Colonic mucosa (tissue), 4 donors: Measurements from ENCODE around the gene CALM1. TPM values are rescaled to one million over a fixed set of nuclear protein-coding genes. Genes with fewer than 3 reads are reported as not detected.

Experiments used
- DNase-seq: peaks from one replicate; pipeline ENCODE4 v3.0.0-alpha.2; 2020
- H3K27ac ChIP-seq: fragments of 200-600 bp; one replicate; pipeline ENCODE4 v1.8.0; 2021
- H3K27me3 ChIP-seq: fragments of 200-600 bp; one replicate; pipeline ENCODE4 v1.8.0; 2021
- H3K36me3 ChIP-seq: fragments of 200-600 bp; one replicate; pipeline ENCODE4 v1.8.0; 2021
- H3K4me1 ChIP-seq: fragments of 200-600 bp; one replicate; pipeline ENCODE4 v1.8.0; 2021; ENCODE audit warnings: mild to moderate bottlenecking
- H3K4me3 ChIP-seq: fragments of 200-600 bp; one replicate; pipeline ENCODE4 v1.8.0; 2021
- H3K9ac ChIP-seq, 2 donors: one replicate each; pipeline ENCODE4 v1.7.0; 2013; ENCODE audit warnings: control low read depth in 2 of 2, low read depth in 2 of 2, low read length in 2 of 2
- H3K9me3 ChIP-seq: fragments of 200-600 bp; one replicate; pipeline ENCODE4 v1.8.0; 2021
- intact Hi-C: fragments of 100-400 bp; cut with DNase I; formaldehyde crosslinking; loops from one replicate; pipeline ENCODE4 v1.14.1; 2022
- total RNA-seq, 2 donors: library from RNA; stranded (reverse); fragmentation: NEBNext Ultra II Directional in 1 of 2; extraction: Animal tissue kit (Norgen Biotek cat#: 25700) in 1 of 2; gene quantifications; one replicate each; pipeline ENCODE4 v1.2.1, GENCODE V29; 2021
- TF ChIP-seq, protein P1 (sequence below): fragments of 200-600 bp; IDR thresholded peaks from one replicate; pipeline ENCODE4 v1.8.0; 2022; ENCODE audit warnings: antibody characterized with exemption, mild to moderate bottlenecking
- donor health status: healthy.
- donor health status: DM: no; HTN: no; CAD: no.
- donor health status: DM: no; HTN: no; CAD: no.

Gene CALM1
- total RNA-seq, 2 donors from 2014 or later = 676 to 714 TPM

DNA sequence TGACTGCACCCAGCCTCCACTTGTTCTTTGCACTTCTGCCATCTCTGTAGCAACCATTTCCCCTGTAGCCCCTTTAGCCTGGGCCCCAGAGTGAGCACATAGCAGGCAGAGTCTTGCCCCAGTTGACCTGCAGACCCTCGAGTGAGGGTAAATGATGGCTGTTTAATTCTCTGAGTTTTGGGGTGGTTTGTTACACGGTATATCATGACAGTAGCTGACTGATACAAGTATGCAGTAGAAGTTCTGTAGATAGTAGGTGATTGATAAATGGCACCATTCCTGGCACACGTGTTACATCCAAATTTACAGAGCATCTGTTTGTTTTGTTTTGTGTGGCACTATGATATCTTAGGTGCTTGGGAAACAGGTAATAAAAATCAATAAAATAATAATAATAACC lies 32.4 kb downstream of the CALM1 start:
- no peaks in the 10 kb centered on the region for H3K27me3 ChIP-seq
- no peak overlapping the region for H3K27ac ChIP-seq
- no peak for DNase-seq
- H3K9ac ChIP-seq = no peak overlapping the region
- no peaks in the 10 kb centered on the region for H3K9me3 ChIP-seq
- H3K4me1 ChIP-seq = no peaks in the 10 kb centered on the region
- intact Hi-C loops = no loop called here
- no peak overlapping the region for H3K4me3 ChIP-seq
- TF ChIP-seq, protein P1, sequence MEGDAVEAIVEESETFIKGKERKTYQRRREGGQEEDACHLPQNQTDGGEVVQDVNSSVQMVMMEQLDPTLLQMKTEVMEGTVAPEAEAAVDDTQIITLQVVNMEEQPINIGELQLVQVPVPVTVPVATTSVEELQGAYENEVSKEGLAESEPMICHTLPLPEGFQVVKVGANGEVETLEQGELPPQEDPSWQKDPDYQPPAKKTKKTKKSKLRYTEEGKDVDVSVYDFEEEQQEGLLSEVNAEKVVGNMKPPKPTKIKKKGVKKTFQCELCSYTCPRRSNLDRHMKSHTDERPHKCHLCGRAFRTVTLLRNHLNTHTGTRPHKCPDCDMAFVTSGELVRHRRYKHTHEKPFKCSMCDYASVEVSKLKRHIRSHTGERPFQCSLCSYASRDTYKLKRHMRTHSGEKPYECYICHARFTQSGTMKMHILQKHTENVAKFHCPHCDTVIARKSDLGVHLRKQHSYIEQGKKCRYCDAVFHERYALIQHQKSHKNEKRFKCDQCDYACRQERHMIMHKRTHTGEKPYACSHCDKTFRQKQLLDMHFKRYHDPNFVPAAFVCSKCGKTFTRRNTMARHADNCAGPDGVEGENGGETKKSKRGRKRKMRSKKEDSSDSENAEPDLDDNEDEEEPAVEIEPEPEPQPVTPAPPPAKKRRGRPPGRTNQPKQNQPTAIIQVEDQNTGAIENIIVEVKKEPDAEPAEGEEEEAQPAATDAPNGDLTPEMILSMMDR = no peak
- H3K36me3 ChIP-seq = no peaks in the 10 kb centered on the region

- no peak overlapping the region for H3K27ac ChIP-seq
- no peaks in the 10 kb centered on the region for H3K27me3 ChIP-seq
- intact Hi-C loops = no loop called here
- H3K9me3 ChIP-seq = no peaks in the 10 kb centered on the region
- H3K4me1 ChIP-seq = no peaks in the 10 kb centered on the region
- no peaks in the 10 kb centered on the region for H3K36me3 ChIP-seq
- no peak overlapping the region for H3K4me3 ChIP-seq
- no peak overlapping the region for H3K9ac ChIP-seq
- TF ChIP-seq, protein P1 = no peak
- DNase-seq = no peak
Observed at GRCh38 chr14:90429754-90430153, 32.9 kb downstream of the CALM1 start.

- intact Hi-C loops = no loop called here
Observed at GRCh38 chr14:90434370-90435020, 37.7 kb downstream of the CALM1 start.

GRCh38 chr14:90438841-90439240 lies 42.0 kb downstream of the CALM1 start:
- no peak overlapping the region for H3K4me3 ChIP-seq
- H3K27me3 ChIP-seq = no peaks in the 10 kb centered on the region
- H3K27ac ChIP-seq = no peak overlapping the region
- intact Hi-C loops = no loop called here
- H3K4me1 ChIP-seq = no peaks in the 10 kb centered on the region
- no peak for DNase-seq
- no peaks in the 10 kb centered on the region for H3K9me3 ChIP-seq
- no peaks in the 10 kb centered on the region for H3K36me3 ChIP-seq
- TF ChIP-seq, protein P1 = no peak
- no peak overlapping the region for H3K9ac ChIP-seq

More at GRCh38 chr14:90434370-90435020, 37.7 kb downstream of the CALM1 start:
- Histone ChIP-seq H3K4me3 (no peak overlapping the region), H3K4me1 (no peaks in the 10 kb centered on the region), H3K36me3 (no peaks in the 10 kb centered on the region), H3K9me3 (no peaks in the 10 kb centered on the region), H3K27me3 (no peaks in the 10 kb centered on the region), H3K27ac (no peak overlapping the region), H3K9ac (no peak overlapping the region)
- TF ChIP-seq, protein P1 = no peak
- no peak for DNase-seq

DNA sequence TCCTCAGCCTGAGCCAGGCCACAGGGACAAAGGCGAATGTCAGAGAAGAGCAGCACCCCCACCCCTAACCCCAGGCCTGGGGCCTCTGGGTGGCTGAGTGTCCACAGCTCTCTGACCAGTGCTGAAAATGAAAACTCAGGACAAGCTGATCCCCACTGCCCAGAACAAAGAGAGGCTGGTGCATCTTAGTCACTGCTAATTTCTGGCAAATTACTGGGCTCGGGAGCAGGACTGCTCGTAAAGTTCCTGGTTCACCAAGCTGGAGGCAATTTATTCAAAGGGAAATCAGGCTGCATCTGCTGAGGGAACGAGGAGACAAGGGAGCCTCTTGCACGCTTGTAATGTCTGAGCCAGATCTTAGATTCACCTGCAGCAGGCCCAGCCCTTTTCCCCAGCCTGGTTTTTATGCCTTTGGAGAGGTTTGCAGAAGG lies 43.2 kb downstream of the CALM1 start:
- Histone ChIP-seq H3K4me3 (no peak overlapping the region), H3K27me3 (no peaks in the 10 kb centered on the region), H3K36me3 (no peaks in the 10 kb centered on the region), H3K4me1 (no peaks in the 10 kb centered on the region), H3K9me3 (no peaks in the 10 kb centered on the region), H3K9ac (no peak overlapping the region), H3K27ac (no peak overlapping the region)
- TF ChIP-seq, protein P1 = no peak
- DNase-seq = no peak
- intact Hi-C loops = no loop called here
